Mammary epithelial cell (primary cell): ENCODE results near the gene CACNA2D1.

ENCODE experiments used
- CTCF ChIP-seq, 2 donors: IDR thresholded peaks in 1 of 2; conservative IDR thresholded peaks in 1 of 2; 2 replicates each; pipeline ENCODE4 v1.5.1; 2011 to 2012; ENCODE audit warnings: inconsistent platforms in 2 of 2, low read length in 2 of 2, mild to moderate bottlenecking in 2 of 2, control low read depth in 1 of 2, low read depth in 1 of 2; ENCODE audit not compliant: insufficient read depth in 1 of 2; ENCODE audit errors: extremely low read depth in 1 of 2
- EZH2 ChIP-seq: IDR thresholded peaks from 2 replicates; pipeline ENCODE4 v1.6.1; 2012; ENCODE audit warnings: low read length, inconsistent platforms, borderline replicate concordance

- TF ChIP-seq CTCF (conservative IDR thresholded peaks at IDR 0.05 in 1 of 2, IDR thresholded peaks at IDR 0.05 in 1 of 2; ENCODE audit: extremely low read depth in 1 of 2, insufficient read depth in 1 of 2, low read depth in 1 of 2, low read length in 2 of 2) (no peak), EZH2 (no peak)
These were observed 14.2 kb downstream of the CACNA2D1 start for GRCh38 chr7:82429408-82429807.
